ENCODE data around the gene RPS10. TPM values are rescaled to one million over a fixed set of nuclear protein-coding genes. Genes with fewer than 3 reads are reported as not detected.

RPS10 gene
- 1,443 and 1,569 TPM in 2 replicates for total RNA-seq
- polyA plus RNA-seq (2012) = 1,782 TPM

GRCh38 chr6:34425498-34426410, at the start of gene RPS10:
Gene RPS10, minus strand, starts transcription at chr6:34426069. Its CDS starts 848 bp downstream, at chr6:34425221.
- peak; percentile 95 for DNase-seq (ENCODE audit: low read depth)

GRCh38 chr6:34475238-34475682, 49.4 kb upstream of the RPS10 start:
- no peak for DNase-seq (ENCODE audit: low read depth)

DNA sequence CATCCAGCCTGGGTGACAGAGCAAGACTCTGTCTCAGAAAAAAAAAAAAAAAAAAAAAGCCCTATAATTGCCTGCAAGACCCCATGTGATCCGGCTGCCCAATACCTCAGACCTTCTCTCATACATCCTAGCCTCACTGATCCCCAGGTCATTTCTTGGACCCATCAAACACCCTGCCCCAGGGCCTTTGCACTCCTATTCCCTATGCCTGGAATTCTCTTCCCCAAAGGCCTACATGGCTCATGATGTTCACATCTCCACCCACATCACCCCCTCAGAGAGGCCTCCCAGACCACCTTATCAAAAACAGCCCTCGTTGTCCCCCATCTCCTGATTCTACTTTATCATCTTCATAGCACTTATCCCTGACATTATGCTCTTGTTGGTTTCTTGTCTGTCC, 48.9 kb upstream of the RPS10 start:
- DNase-seq (ENCODE audit: low read depth) = no peak

DNA sequence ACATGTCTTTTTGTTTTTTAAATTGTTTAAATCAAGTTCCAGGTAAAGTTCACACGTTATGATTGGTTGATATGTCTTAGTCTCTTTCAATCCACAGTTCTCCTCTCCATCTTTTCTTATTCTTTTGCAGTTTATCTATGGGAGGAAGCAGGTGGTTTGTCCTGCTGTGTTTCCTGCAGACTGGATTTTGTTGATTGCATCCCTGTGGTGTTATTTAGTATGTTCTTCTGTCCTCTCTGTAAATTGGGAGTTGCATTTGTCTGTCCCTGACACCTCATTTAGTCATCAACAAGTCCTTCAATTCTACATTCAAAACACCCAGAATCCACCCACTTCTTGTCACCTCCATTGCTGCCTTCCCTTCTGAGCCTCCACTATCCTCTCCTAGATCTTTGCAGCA, 48.1 kb upstream of the RPS10 start:
- no peak for DNase-seq (ENCODE audit: low read depth)

DNA sequence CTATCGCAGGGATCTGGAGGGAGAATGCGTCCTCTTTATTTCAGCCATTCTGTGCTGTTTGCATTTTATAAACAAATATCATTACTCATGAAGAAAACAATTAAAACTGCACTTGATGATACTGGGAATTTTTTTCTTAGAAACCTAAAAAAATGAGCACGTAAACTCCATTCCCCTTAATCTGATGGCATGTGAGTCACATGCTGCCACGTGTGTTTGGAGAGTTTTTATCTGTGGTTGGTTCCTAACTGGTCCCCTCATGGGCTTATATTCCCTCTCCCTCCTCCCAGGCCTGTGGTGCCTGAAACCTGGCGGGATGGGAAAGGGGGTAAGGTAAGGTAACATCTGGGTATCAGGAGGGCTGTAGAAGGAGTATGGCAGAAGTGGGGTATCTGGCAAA, 46.6 kb upstream of the RPS10 start:
- DNase-seq (ENCODE audit: low read depth) = no peak

DNA sequence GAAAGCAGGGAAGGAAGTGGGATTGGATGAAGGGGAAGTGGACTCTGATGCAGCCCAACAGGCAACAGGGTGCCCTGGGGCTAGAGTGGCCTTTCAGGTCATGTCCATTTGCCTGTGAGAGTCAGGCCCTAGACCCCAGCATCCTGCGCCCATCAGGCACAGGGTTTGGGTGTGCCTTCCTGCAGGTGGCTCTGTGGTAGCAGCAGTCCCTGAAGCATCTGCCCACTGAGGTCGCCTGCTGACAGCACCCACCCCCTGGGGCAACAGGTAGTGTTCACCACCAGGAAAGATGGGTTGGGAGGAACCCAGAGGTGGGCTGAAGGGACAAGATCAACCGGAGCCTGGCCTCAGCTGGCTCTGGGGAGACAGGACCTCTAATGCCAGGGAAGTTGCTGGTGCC, 43.6 kb upstream of the RPS10 start:
- no peak for DNase-seq (ENCODE audit: low read depth)

GRCh38 chr6:34468378-34468892, 42.6 kb upstream of the RPS10 start:
- DNase-seq (ENCODE audit: low read depth) = no peak

DNA sequence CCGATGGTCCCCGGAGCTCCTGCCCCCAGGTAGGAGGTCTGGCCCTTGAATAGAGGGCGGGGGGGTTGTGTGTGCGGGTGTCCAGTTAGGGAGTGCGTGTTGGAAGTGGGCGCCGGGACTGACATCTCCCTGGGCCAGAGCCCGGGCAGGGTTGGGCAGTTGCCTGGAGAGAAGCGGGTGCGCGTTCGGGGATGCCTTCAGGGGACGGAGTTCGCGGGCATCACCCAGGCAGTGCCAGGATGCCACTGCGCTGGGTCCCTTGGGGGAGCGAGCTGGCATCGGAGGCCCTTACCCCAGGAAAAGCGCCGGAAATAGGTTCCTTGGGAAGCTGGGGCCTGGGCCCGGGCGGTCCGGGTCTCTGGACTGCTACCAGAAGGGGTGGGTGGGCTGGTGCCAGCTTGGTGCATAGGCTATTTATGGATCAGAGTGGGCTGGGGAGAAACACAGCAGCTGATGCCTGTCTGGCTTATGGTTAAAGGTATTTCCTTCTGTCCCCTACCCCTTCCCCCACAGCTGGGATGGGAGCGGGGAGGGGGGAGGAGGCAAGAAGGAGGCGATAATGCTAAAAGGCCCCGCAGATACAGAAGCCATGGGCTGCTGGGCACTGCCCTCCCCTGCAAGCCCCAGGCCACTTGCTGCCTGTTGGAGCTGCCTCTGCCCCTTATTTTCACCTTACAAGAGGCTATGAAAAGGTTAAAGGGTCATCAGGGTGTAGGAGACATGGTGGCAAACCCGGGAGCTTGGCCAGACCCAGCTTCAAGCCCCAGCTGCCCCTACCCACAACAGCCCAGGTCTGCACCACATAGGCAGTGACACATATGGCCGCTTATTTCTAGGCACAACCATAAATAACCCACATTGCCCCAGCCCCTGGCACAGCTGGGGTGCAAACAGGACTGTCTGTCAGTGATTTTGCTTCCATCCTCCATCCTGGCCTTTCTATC, 40.6 kb upstream of the RPS10 start:
- DNase-seq (ENCODE audit: low read depth) = peak; percentile 80

- DNase-seq (ENCODE audit: low read depth) = no peak
These were observed 39.8 kb upstream of the RPS10 start, which contains the start of gene PACSIN1 for GRCh38 chr6:34465531-34466241. Gene PACSIN1, plus strand, starts transcription at chr6:34466076. Its CDS starts 60,230 bp downstream, at chr6:34526306.

DNA sequence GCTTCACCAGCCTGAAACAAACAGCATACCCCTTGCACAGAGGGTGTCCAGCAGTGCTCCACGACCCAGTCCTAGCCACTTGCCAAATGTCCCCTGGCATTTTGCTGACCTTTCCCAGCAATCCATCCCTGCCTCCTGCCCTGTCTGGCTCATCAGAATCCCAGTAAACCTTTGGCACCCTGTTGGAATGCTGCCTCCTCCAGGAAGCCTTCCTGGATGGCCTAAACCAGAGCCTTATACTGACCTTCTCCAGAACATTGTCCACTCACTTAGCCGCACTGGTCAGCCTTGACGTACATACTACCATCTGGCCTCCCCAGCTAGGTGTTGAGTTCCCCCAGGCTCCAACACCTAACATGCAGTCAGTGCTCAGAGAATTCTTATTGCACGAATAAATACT, 38.0 kb upstream of the RPS10 start:
- DNase-seq (ENCODE audit: low read depth) = no peak

DNA sequence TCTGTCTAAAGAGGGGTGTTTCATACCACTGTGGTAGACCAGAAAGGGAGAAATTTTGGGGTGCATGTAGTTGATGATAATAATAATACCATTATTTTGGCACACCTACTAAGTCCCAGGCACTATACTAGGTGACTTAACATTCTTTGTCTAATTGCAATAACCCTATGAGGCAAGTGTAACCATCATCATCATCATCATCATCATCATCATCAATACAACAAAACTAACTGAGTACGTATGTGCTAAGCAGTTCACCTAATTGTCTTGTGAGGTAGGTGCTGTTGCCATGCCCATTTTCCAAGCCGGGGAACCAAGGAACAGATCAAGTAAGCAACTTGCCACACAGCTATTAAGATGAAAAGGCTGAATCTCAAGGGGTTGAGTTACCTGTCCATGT, 37.4 kb upstream of the RPS10 start:
- DNase-seq (ENCODE audit: low read depth) = no peak

DNA sequence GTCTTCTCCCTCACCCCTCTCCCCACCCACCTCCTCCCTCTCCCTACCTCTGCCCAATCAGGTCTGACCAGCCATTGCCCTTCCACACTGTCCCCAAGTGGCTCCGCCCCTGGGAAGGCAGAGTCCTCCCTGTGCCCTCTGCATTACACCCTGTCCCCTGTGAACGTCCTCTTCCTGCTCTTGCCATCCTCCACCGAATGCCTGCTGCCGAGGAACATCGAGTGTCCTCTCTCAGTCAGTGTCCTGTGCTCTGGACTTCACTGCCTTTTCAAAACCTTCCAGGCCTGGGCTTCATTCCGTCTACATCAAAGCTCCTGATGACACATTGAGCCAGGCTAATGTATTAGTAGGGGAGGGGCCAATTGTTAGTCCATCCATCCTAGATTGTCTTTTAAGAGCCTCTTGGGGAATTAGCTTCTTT, 36.7 kb upstream of the RPS10 start:
- DNase-seq (ENCODE audit: low read depth) = no peak

- DNase-seq (ENCODE audit: low read depth) = no peak
These were observed 36.1 kb upstream of the RPS10 start for GRCh38 chr6:34462010-34462409.

- DNase-seq (ENCODE audit: low read depth) = no peak
These were observed 35.1 kb upstream of the RPS10 start for GRCh38 chr6:34460796-34461507.

- DNase-seq (ENCODE audit: low read depth) = peak; percentile 54
These were observed 34.2 kb upstream of the RPS10 start for GRCh38 chr6:34459899-34460593.

DNA sequence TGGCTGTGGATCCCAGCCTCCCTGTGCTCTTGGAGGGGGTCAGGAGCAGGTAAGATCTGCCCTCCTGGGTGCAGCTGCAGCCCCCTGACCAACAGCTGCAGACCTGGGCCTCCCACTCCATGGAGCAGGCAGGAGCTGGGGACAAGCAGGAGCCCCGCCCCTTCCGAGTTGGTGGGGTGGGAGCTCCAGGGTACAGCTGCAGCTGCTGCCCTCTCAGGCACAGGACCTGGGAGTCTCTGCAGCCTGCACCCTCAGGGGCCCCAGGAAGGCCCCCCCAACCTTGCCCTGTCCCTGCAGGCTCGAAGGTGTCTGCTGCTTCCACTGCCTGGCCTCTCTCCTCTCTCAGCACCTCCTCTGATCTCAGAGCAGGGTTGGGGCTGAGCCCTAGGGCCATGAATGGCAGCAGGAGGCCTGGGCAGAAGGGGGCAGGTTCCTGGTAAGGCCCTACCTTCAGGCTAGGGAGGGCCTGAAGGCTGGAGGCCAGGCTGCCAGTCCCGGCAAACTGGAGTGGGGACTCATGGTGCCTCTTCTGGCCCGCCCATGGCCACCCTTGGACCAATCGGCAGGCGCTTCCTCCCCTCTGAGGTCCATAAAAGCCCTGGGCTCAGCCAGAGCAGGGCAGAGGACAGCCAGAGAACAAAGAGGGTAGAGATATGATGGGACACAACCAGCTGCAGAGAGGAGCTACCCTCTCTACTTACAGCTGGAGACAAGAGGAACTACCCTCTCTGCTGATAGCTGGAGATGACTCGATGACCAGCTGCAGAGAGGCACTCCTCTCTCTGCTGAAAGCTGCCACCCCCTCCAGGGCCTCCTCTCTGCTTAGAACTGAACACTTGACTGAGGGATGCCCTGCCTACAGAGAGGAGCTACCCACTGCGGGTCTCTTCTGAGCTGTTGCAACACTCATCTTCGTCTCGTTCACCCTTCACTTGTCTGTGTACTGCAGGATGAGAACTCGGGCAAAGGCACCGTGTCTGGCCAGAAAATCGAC, 32.2 kb upstream of the RPS10 start:
- DNase-seq (ENCODE audit: low read depth) = no peak

DNA sequence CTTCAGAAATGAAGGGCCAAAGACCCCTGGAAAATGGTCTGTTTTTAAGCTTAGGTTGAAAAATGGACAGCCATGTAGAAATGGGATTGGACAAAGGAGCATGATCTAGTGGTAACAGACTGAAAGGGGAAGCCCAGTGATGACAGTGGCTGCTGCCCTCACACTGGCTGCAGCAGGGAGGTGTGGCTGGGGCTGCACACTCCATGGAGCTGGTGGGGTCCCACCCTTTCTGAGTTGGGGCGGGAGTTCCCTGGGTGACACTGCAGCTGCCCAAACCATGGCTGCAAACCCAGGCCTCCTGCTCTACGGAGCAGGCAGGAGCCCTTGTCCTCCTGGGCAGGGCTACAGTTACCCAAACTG, 31.5 kb upstream of the RPS10 start:
- DNase-seq (ENCODE audit: low read depth) = no peak

DNA sequence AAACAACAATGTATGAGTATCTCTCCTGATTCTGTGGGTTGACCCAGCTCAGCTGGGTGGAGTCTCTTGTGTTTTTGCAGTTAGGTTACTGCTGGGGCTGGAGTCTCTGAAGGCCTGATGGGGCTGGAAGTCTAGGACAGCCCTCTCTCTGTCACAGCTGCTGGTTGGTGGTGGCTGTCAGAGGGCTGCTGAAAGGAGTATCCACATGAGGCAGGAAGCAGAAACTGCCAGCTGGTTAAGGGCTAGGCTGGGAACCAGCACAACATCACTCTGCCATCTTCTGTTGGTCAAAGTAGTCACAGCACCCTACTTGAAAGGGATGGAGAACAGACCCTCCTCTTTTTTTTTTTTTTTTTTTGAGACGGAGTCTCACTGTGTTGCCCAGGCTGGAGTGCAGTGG, 30.0 kb upstream of the RPS10 start:
- DNase-seq (ENCODE audit: low read depth) = peak; percentile 58

Measured in myocyte (in vitro differentiated cells).